ENCODE results near the gene BACH2. TPM values are rescaled to one million over a fixed set of nuclear protein-coding genes. Genes with fewer than 3 reads are reported as not detected.

BACH2 gene
- polyA plus RNA-seq, 1 donor from 2014 or later: 45.5 TPM

GRCh38 chr6:90146921-90147649 lies 149.6 kb downstream of the BACH2 start:
- Histone ChIP-seq H3K9ac (ENCODE audit: low read length) (no peak overlapping the region), H2AFZ (ENCODE audit: low read depth, low read length) (no peak overlapping the region), H3K79me2 (replicated peaks; ENCODE audit: insufficient read depth, low read length) (peaks cover 46% of the 10 kb centered on the region), H4K20me1 (ENCODE audit: insufficient read depth) (peaks cover 3% of the 10 kb centered on the region), H3K9me3 (ENCODE audit: low read length) (no peaks in the 10 kb centered on the region), H3K27ac (ENCODE audit: low read length) (no peak overlapping the region), H3K4me3 (ENCODE audit: low read length) (no peak overlapping the region), H3K4me2 (ENCODE audit: low read length) (no peak overlapping the region), H3K27me3 (ENCODE audit: insufficient read depth, low read depth, low read length) (no peaks in the 10 kb centered on the region), H3K9me2 (ENCODE audit: insufficient read depth, low read length) (no peaks in the 10 kb centered on the region), H3K36me3 (ENCODE audit: insufficient read depth, low read length) (no peaks in the 10 kb centered on the region), H3F3A (ENCODE audit: insufficient read depth, low read length, poor library complexity, severe bottlenecking) (no peaks in the 10 kb centered on the region)
- TF ChIP-seq RAD21 (conservative IDR thresholded peaks at IDR 0.05) (no peak), SMC3 (conservative IDR thresholded peaks at IDR 0.05; ENCODE audit: poor library complexity) (no peak), CTCF (IDR thresholded peaks at IDR 0.05; ENCODE audit: poor library complexity, severe bottlenecking) (no peak), EP300 (conservative IDR thresholded peaks at IDR 0.05; ENCODE audit: poor library complexity, severe bottlenecking) (no peak)

GRCh38 chr6:90146024-90146423 lies 150.6 kb downstream of the BACH2 start:
- H3F3A ChIP-seq (ENCODE audit: insufficient read depth, low read length, poor library complexity, severe bottlenecking): no peaks in the 10 kb centered on the region
- TF ChIP-seq CTCF (IDR thresholded peaks at IDR 0.05; ENCODE audit: poor library complexity, severe bottlenecking): no peak
- TF ChIP-seq POLR2AphosphoS5 (IDR thresholded peaks at IDR 0.05): no peak
- TF ChIP-seq REST (IDR thresholded peaks at IDR 0.05; ENCODE audit: borderline replicate concordance): no peak
- no peak for TF ChIP-seq EZH2 (IDR thresholded peaks at IDR 0.05; ENCODE audit: borderline replicate concordance, insufficient read depth, low read length, poor library complexity, severe bottlenecking)
- no peak for TF ChIP-seq TAF1 (IDR thresholded peaks at IDR 0.05; ENCODE audit: low read depth)
- no peak for TF ChIP-seq RAD21 (conservative IDR thresholded peaks at IDR 0.05)
- TF ChIP-seq EP300 (conservative IDR thresholded peaks at IDR 0.05; ENCODE audit: poor library complexity, severe bottlenecking): no peak
- no peak for TF ChIP-seq SMC3 (conservative IDR thresholded peaks at IDR 0.05; ENCODE audit: poor library complexity)
- TF ChIP-seq MXI1 (conservative IDR thresholded peaks at IDR 0.05; ENCODE audit: poor library complexity, severe bottlenecking): no peak

More at GRCh38 chr6:90146024-90146423, 150.6 kb downstream of the BACH2 start:
- Histone ChIP-seq H3K36me3 (ENCODE audit: insufficient read depth, low read length) (no peaks in the 10 kb centered on the region), H3K9me3 (ENCODE audit: low read length) (no peaks in the 10 kb centered on the region), H3K27ac (ENCODE audit: low read length) (no peak overlapping the region), H3K9me2 (ENCODE audit: insufficient read depth, low read length) (no peaks in the 10 kb centered on the region), H3K79me2 (replicated peaks; ENCODE audit: insufficient read depth, low read length) (peaks cover 50% of the 10 kb centered on the region), H2AFZ (ENCODE audit: low read depth, low read length) (no peak overlapping the region), H3K4me2 (ENCODE audit: low read length) (no peak overlapping the region), H3K27me3 (ENCODE audit: insufficient read depth, low read depth, low read length) (no peaks in the 10 kb centered on the region), H4K20me1 (ENCODE audit: insufficient read depth) (peaks cover 3% of the 10 kb centered on the region), H3K4me3 (ENCODE audit: low read length) (no peak overlapping the region), H3K9ac (ENCODE audit: low read length) (no peak overlapping the region)
